ENCODE data around the gene TFPT.

- TF ChIP-seq CTCF (IDR thresholded peaks at IDR 0.05) (no peak), POLR2A (IDR thresholded peaks at IDR 0.05) (no peak)
Measured at GRCh38 chr19:54100561-54100960, 14.9 kb downstream of the TFPT start, which contains the start of gene OSCAR.

All from ovary (tissue), 3 donors.